Hepatic stellate cell (primary cell): Measurements from ENCODE around the gene SUSD6.
"Not testable (repeated sequence)": the region's sequence is repeated elsewhere in the genome, so short reads cannot be mapped to it uniquely, and the experiment has no call there.

Source experiments
- DNase-seq: peaks from one replicate; pipeline ENCODE4 v3.0.0; 2011; ENCODE audit warnings: low spot score

SUSD6 gene

DNA sequence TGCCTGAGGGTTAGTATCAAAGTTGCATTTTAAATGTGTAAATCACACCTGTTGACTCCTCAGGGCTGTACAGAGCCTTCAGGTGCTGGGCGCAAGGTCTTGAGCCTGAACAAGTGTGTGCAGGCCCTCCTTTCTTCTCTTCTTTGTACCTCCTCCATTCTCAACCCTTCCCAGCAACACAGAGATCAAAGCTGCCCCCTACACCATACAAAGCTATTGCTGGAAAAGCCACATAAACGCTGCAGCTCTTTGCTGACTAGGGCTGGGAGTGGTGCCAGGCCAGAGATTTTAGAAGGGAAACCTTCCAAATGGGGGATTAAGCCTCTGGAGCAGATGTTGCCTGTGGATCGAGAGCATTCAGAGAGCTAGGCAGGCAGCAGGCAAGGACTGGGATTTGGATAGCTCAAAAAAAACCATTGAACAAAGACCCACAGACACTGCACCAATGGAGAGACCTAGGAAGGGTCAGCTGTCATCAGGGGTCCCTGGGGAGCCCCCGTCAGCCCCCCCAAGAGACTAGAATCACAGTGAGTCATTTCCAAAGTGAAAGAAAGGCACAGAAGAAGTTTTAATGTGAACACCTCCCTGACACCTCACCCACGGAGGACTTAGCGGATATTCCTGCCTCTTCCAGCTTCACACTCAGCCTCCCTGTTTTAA is 18.2 kb upstream of the SUSD6 start:
- DNase-seq: no peak

DNA sequence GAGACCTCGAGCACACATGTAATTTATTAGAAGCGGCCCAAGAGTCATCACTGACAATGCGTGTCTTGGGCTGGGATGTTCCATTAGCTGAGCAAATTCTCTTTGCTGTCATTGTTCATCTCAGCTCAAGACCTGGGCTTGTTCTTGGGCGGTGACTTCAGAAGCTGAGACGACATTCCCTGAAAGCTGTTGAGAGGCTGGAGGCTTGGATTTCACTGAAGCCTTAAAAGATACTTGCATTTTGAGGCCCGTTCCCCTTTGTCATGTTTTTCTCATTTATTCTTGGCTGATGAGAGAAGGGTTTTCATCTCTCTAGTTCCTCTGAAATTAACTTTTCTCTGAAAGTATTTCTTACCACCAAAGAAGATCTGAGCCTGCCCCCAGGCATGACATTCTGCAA is 16.6 kb upstream of the SUSD6 start:
- DNase-seq: no peak

DNA sequence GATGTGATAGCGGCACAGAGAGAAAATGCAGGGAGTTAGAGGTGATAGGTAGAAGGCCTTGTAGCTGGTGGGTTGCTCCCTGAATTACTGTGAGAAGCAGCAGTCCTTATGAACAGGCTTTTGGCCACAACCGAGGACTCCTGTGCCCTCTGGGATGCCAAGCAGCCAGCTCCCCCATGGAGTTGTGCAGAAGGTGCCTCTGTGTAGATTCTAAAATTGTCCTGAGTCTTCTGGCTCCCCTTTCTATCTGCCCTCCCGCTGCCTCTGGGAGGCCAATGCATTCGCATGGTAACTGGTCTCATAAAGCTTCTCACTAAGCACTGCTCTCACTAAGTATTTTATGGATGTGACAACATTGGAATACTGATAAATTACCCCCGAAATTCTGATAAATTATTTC is 16.1 kb upstream of the SUSD6 start:
- DNase-seq: no peak

DNA sequence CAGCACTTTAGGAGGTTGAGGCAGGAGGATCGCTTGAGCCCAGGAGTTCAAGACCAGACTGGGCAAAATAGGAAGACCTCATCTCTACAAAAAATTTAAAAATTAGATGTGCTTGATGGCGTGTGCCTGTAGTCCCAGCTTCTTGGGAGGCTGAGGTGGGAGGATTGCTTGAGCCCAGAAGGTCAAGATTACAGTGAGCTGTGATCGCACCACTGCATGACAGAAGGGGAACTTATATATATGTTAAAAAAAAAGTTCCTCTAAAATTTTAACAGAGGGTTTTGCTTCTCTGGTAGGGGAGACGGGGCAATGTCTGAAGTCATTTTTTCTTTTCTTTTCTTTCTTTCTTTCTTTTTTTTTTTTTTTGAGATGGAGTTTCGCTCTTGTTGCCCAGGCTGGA is 12.0 kb upstream of the SUSD6 start:
- DNase-seq: not testable (repeated sequence)

DNA sequence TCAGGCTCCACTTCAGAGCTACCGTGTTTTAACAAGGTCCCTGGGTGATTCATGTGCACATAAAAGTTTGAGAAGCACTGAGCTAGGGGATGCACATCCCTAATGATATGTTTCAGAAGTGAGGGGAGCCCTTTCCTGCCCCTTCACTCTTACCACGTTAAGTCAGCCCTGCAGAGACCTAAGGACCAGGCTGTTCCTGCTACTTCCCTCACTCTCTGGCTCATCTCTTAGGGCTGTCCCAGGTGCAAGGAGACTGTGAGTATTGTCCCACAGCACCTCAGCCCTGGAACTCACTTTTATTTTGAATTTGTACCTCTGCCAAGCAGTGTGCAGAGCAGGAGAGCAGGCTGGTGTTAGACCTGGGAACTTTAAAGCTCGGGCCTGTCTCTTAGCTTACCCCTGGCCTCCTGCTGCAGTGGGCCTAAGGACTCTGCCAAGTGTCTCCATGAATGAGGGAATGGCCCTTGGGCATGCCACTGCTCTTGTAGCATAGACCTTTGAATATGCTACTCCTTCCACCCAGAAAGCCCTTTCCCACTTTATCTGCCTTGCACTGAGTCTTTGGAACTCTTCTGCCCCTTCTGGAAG is 11.0 kb upstream of the SUSD6 start:
- no peak for DNase-seq

DNA sequence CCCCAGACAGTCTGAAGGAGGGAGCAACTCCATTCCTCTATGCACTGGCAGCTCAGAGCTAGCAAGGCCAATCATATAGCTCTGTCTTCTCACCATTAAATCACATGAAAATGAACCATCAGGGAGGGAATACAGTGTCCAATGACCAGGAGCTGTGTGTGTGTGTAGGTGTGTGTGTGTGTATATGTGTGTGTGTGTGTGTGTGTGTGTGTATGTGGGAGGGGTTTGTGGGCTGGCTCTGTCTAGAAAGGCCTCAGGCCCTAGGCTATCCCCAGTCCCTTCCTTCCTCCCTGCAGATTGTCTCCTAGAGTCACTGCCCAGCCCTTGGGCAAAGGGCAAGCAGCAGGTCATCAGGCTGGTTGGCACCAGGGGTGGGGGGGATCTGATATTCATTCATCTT is 5.7 kb upstream of the SUSD6 start:
- no peak for DNase-seq

DNA sequence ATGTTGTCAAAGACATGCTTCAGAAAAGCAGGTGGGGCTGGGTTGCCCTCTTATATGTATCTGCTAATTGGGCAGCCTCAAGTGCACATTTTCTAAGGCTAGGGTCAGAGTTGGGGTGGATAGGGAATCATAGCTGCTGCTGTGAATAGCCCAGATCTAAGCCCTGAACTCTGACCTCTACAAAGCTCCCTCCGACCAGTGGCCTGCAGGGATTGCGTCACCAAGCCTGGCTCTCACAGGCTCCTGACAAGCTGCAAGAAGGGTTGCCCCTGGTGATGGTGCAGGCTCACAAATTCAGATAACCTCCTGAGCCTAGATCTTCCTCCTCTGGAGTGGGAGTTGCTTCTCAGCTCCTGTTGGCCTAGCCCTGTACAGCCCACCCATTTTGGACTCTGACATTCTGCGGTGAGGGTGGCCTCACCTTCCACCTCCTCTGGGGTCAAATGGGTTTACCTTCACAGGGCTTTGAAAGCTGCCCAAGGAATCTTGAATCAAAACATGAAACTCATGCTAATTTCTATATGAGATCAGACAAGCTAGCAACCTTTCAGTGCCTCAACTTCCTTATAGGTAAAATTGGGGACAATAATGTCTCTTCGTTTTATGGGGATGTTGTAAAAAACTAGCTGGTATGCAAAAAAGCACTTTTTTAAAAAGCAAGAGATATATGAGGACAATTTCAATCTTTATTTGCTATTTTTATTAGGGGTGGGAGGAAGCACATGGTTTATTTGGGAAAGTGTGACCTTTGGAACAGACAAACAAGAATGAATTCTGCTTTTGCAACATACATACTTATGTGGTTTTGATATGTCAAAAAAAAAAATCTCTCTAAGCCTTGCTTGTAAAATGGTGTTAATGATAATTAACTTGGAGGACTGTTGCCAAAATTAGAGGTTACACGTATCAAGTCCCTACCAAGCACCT is 4.9 kb upstream of the SUSD6 start:
- DNase-seq: no peak

DNA sequence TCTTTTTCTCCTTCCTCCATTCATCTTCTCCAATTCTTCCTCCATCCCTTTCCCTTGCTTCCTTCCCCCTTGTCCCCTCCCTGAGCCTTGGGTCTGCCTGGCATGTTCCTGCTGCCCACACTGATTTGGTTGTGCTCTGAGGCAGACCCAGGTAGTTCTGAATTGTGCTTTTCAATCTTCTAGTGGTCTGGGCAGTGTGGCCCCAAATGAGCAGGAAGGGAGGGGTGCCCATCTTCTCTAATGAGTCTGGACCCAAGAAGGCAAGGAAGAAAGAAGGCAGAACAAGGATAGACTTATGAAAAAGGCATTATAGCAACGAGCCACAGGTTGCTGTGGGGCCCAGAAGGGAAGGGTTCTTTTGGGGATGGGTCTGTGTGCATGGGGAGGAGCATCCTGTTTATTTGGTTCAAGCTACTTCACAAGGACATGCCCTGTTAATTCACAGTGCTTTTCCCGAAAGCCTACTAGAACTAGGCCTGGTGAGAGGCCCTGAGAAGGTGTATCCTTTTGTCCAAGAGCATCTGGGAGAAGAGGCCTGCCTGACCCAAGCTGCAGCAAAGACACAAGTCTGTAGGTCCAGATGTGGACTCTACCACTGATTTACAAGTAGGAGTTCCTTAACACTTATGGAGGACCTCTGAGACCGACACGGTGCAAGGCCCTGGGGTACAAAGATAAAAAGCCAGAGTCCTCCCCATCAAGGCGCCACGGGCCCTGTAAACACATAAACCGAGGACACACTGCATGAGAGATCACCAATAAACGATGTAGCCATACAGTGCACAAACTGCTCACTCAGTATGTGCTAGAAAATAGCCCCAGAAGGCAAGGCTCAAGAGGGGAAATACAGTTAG is 1.1 kb upstream of the SUSD6 start:
- DNase-seq: no peak

DNA sequence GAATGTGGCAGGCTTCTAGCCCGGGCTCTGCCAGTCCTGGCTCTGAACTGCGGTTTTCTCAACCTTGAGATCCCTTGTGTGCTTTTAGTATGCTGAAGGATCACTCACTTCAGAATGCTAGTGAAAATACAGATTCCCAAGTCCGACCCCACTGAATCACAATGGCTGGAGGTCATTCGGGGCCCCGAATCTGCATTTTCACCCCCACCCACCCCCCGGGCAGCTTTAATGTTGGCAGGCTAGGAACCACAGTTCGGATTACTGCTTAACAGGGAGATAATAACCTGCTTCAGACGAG is 573 bp upstream of the SUSD6 start:
- DNase-seq: no peak

DNA sequence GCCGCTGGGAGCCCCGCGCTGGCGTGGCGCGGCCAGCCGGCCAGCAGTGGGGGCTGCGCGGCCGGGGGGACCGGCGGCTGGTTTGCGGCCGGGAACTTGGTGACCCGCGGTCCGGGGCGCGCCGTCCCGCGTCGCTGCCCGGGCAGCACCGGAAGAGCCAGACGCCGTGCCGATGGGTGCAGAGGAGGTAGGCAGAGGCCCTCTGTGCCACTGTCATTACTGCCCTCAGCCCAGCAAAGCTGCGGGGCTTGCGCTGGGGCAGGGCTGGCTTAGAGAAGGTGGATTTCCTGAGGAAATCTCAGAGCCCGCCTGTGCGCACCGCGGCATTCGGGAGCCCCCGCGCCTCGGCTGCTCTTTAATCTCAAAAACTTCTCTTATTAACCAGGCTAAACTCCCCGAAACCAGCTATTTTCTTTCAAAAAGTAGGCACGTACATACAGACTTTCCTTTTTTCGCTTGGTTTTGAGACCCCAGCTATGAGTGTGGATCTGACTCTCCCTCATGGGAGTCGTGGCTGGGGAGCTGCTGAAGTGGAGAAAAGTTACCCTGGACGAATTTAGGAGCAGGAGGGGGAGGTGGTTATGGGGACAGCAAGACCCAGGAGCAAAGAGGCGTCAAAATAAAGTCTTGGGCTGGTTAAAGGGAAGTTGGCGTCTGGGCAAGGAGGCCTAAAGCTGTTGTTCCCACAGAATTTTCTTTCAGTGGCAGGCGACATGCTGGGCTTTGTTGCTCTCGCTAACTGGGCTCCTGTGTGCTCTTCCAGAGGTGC is 802 bp downstream of the SUSD6 start:
- DNase-seq: peak; percentile 40

DNA sequence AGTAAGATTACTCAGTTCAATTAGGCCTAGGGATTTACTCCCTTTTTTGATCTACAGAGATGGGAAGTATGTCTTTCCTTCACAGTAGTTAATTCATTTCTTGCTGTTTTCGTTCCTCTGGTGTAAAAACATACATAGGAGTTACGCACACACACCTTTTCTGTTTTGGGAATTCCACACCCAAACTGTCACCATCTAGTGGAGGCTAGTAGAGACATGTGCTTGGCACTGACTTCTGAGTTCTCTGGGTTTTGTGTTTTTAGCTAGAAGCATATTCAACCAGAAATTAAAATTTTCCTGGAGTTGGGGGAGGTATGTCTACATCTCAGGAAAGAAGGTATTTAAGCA is 1.4 kb downstream of the SUSD6 start:
- DNase-seq: no peak

DNA sequence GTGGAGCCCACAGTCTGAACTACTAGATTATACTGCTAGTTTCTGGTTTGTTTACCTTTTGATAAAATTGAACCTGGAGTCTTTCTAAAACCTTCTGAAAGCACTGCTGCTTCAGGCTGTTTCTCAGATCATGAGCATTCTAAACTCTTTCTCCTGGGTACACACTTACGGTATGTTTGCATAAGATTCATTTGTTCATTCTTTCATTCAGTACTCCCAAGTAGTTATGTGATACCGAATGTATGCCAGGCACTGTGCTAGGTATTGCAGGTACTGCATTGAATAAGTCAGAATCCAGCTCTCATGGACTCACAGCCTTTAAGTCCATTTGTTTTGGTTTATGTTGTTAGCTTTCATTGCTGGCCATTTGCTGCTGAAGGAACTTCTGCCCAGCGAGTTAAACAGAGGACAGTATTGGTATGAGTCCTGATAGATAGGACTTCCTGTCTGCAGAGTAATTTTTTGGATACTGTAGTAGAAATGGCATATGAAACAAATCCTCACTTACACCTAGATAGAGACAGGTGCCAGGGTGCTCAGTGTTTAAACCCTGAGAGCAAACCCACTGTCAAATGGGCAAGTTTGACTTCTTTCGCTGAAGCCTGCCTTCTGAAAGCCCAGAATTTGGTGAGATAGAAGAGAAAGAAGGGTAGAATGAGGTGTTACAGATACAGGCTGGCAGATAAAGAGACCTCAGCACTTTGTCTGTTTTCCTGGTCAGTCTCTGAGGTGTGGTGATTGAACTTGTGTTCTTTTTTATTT is 2.1 kb downstream of the SUSD6 start:
- no peak for DNase-seq

DNA sequence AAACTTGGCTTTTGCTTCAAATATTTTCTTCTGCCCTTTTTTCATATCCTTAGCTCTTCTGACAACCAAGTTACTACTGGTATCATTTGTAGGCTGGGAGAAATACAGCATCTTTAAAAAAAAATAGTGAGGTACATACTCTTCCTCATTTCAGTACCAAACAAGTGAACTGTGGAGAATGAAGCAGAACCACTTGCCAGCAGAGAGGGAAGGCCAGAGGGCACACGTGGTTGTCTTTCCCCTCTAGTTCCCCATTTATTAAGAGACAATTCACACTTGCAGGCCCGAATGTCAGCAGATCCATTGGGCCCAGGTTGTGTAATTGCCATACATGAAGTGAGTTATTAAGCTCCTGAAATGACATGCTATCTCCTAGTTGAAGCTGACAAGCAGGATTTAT is 3.2 kb downstream of the SUSD6 start:
- DNase-seq: no peak

DNA sequence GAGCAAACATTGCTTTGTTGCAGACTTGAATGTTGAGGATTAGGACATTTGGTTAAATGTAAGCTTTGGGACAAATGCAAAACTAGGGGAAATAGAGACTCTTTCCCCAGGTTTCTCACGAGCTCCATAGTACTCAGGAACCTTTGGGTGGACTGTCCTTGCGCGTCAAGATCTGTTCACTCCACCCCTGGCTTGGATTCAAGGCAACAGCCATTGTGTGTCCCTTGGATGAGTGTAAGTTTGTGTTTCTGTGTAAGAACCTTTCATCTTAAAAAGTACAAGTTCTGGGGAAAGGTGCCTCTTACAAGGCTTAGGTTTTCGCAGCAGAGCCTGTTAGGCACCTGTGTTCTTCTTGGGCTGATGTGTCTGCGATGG is 3.7 kb downstream of the SUSD6 start:
- no peak for DNase-seq

DNA sequence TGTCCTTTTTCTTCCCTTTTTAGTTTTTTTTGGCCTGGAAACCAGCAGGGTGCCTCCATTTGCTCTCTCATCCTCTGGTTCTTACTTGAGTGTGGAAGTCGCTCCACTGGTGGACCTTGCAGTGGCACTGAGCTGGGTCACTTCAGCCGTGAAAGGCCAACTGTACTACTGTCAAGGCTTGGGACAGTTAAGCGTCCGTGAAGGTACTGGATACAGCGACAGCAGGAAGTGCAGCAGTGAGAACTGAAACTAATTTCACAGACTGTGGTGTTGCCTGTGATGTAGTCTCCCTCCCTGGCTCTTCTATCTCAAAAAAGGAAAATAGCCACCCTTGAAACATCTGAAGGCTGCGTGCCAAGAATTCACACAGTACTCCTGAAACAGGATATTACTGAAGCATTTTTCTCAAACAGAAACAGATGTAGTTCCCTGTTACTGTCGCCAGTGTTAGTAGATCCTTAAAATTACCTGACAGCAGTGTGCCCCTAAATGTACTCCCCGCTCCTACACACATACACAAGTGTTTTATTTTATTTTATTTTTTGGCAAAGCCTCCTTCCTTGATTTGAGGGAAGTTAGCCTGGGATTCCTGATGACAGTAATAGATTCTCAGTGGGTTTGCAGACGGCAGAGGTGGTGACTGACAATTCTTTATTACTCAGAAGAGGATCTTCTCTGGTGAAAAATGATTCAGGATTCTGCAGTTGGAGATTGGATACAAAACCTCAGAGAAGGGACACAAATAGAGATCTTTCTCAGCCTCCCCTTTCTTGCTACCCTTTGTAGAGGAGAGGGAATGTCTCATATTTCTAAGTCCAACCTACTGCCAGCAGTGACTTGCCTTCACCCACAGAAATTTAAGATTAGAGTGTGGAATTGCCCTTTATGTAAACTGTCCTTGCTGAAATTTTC is 4.4 kb downstream of the SUSD6 start:
- DNase-seq: peak; percentile 51

DNA sequence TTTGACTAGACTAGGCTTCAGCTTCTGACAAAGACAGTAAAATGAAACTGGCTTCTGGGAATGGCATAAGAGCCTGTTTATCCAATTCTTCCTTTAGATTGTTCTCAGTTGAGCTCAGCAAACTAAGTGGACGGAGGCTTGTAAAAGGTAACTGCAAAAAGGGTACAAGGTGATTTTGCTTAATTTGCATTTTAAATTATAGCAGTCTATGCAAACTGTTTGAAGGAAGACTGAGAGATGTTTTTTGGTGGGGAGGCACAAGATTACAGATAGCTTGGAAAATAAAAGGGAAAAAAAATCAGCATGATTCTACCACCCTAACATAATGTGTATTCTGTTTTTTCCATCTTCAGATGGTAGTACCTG is 5.0 kb downstream of the SUSD6 start:
- DNase-seq: no peak

DNA sequence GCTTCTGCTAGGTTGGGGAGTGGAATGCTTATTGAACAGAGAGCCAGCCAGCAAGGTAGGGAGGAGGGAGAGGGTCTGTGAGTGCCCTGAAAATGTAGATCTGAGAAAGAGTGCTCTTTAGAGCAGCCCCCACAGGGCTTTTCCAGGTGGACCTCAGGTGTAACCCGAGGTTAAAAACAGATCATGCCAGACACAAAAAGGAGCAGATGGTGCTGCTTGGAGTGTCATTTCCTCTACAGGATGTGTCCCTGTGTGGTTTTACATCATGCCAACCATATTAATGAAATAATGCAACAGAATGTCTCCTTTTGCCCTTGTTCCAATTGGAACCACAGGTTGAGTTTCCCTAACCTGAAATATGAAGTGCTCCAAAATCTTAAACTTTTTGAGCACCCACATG is 6.4 kb downstream of the SUSD6 start:
- no peak for DNase-seq

DNA sequence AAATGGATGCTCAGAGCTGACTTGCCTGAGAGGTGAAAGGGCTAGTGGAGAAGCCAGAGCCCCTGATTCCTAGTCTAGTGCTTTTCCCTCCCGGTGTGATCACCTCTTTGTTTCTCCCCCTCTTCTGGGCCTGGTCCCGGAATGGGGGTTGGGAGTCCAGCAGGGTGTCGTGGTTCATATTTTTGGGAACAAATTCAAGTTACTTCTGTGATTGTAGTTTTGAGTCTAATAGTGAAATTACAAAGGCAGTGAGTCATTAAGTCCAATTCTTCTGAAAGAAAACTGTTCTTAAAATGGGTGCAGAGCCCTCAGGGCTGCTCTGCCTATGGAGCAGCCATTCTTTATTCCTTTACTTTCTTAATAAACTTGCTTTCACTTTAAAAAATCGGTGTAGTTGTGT is 7.6 kb downstream of the SUSD6 start:
- no peak for DNase-seq

DNA sequence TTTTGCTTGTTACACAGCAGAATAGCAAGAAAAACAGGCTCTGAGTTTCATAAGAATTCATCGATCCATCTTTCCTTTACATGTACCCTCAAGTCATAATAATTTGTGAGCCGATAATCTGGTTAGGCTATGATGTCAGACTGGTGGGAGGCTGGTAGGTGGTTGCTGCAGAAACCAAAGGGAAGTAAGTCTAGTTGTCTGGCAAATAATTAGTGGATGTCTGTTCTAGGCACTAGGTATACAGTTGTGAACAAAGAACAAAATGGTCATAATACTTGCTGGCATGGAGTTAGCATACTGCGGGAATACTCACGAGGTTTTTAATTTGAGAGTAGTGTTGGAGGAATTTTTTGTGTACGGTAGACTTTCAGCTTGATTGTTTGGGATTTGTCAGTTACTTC is 8.8 kb downstream of the SUSD6 start:
- no peak for DNase-seq

DNA sequence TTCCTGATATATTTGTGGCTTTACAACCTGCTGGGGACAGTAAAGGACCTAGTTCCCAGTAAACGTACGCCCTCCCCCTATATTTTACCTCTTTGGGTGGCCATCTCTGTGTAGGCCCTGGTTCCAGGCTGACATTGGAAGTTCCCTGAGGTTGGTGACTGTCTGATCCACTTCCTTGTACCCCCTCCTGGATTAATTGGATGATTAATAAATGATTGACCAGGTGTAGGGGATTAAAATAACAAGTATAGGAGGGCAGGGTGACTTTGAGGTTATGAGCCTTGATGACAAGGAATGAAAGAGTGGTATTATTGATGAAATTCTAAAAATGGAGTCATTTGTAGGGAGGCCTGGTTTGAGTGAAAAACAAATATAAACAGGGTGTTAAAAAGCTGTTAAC is 9.6 kb downstream of the SUSD6 start:
- DNase-seq: no peak
